Measurements from ENCODE around the gene FAM124B.

Gene FAM124B

DNA sequence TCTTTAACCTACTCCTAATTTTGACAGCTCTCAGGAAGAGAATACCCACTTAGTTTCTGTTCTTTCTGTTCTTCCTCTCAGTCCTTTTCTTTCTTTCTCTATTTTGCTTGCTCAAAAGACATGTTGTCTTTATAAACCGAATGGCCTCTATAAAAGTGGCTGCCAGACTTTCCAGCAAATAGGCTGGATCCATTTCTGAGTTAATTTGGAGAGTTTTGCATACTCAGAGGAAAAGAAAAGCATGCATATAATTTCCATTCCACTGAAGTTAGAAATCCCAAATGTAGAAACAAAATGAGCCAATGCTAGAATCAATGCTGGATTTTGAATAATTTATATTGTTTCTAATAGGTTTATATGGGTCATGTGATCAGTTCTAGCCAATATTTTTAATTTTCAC, 65.9 kb downstream of the FAM124B start:
- no peak for DNase-seq (ENCODE audit: low read depth)

DNA sequence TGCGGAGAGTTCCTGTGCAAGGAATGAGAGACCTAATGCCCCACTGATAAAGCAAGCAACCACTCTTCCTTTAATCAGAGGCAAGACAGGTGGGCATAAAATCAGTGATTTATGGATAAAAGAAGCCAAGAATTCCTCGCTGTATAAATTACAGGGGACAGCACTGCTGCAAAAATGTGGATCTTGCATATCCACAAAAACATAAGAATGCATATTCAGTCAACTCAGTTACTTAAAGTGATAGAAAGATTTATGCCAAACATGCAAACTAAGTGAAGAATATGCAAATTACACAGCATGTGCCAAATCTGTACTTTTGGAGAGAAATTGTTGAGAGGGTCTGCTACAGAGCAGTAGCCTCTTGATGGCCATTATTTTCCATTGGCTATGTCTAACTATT, 67.2 kb downstream of the FAM124B start:
- DNase-seq (ENCODE audit: low read depth): no peak

DNA sequence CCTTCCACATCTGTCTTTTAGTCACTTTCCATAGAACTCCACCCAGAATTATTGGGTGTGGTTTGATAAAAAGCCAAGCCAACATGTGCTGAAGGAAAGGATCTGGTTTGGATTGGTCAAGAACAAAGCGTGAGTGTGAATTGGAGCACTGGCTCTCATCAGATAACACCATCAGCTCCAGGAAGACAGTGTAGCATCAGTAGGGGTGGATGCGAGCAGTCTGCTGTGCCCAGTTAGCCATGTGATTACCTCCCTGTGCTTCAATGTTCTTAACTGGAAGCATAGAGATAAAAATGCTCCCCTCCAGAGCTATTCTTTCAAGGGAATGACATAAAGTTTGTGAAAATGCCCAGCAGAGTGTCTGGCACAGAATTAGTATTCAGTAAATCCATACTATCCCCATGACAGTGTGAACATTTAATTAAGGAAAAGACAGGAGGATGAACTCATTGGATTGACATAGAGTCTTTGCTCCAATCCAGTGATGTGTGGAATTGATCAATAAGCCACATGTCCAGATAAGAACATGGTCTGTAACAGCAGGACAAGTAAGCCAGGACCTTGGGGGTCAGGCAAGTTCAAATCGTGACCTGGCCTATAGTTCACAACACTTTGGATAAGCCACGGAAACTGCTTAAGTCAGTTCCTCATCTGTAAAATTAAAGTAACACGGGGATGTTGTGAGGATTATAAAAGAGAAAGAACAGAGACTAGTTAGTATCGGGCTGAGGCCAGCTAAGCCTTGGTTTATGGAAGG, 68.0 kb downstream of the FAM124B start:
- no peak for DNase-seq (ENCODE audit: low read depth)

DNA sequence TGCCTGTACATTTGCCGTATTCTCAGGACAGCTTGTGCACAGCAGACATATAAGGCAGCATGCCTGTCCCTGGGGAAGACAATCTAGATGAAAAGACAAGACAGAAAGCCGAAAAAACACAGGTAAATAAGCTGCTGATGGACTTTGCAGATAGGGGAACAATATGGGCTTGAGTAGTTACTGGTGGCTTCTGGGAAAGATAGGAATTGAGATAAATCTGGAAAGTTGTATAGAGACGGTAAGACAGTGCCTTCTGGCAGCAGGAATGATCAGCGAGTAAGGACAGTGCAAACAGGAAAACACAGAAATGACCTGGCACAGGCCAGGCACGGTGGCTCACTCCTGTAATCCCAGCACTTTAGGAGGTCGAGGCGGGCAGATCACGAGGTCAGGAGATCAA, 70.2 kb downstream of the FAM124B start:
- no peak for DNase-seq (ENCODE audit: low read depth)

DNA sequence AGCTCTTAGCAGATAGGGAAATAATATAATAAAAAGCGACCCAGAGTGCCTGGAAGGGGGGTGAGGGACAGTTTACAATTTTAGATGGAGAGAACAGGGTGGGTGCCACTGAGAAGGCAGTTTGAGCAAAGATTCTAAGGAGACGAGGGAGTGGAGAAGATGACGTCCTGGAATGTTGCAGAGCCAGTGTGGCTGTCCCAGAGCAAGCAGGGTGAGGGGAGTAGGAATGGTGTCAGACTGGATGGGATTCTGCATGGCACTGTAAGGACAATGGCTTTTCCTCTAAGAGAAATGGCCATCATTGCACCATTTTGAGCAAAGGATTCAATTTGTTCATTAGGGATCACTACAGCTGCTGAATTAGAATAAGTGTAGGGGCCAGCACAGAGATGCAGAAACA, 73.1 kb downstream of the FAM124B start:
- no peak for DNase-seq (ENCODE audit: low read depth)
